AG09309 (cell line): ENCODE measurements around the gene RCAN3.
A peak's percentile ranks its signal among the peaks of the same experiment; 100 is the strongest.
"Not testable (repeated sequence)": the region's sequence is repeated elsewhere in the genome, so short reads cannot be mapped to it uniquely, and the experiment has no call there.

Source experiments
- DNase-seq: peaks from one replicate; pipeline ENCODE4 v3.0.0-alpha.2; 2010; ENCODE audit warnings: low read depth
- H3K4me3 ChIP-seq: 2 replicates; pipeline ENCODE4 v1.5.1; 2011; ENCODE audit warnings: mild to moderate bottlenecking, low read depth, low read length, moderate library complexity; ENCODE audit not compliant: control insufficient read depth
- TF ChIP-seq, protein P1 (sequence below): IDR thresholded peaks from 2 replicates; pipeline ENCODE4 v1.5.1; 2011; ENCODE audit warnings: mild to moderate bottlenecking, low read depth, low read length, inconsistent platforms; ENCODE audit not compliant: insufficient read depth, control insufficient read depth; ENCODE audit errors: missing control alignments

RCAN3 gene

GRCh38 chr1:24502709-24503058, at the start of gene RCAN3:
RCAN3 (plus strand) TSS chr1:24502836; CDS start chr1:24514373, 11,537 bp downstream.
- H3K4me3 ChIP-seq, result peak within 1 kb of the TSS; percentile 55
- TF ChIP-seq, protein P1, sequence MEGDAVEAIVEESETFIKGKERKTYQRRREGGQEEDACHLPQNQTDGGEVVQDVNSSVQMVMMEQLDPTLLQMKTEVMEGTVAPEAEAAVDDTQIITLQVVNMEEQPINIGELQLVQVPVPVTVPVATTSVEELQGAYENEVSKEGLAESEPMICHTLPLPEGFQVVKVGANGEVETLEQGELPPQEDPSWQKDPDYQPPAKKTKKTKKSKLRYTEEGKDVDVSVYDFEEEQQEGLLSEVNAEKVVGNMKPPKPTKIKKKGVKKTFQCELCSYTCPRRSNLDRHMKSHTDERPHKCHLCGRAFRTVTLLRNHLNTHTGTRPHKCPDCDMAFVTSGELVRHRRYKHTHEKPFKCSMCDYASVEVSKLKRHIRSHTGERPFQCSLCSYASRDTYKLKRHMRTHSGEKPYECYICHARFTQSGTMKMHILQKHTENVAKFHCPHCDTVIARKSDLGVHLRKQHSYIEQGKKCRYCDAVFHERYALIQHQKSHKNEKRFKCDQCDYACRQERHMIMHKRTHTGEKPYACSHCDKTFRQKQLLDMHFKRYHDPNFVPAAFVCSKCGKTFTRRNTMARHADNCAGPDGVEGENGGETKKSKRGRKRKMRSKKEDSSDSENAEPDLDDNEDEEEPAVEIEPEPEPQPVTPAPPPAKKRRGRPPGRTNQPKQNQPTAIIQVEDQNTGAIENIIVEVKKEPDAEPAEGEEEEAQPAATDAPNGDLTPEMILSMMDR, result no peak
- peak; percentile 20 for DNase-seq

- TF ChIP-seq, protein P1, result no peak
- DNase-seq, result no peak
- H3K4me3 ChIP-seq, result no peak overlapping the region
Measured at GRCh38 chr1:24452922-24453485, 49.6 kb upstream of the RCAN3 start.

- no peak for DNase-seq
- H3K4me3 ChIP-seq, result no peak overlapping the region
- TF ChIP-seq, protein P1, result no peak
Measured at GRCh38 chr1:24454673-24455072, 48.0 kb upstream of the RCAN3 start.

DNA sequence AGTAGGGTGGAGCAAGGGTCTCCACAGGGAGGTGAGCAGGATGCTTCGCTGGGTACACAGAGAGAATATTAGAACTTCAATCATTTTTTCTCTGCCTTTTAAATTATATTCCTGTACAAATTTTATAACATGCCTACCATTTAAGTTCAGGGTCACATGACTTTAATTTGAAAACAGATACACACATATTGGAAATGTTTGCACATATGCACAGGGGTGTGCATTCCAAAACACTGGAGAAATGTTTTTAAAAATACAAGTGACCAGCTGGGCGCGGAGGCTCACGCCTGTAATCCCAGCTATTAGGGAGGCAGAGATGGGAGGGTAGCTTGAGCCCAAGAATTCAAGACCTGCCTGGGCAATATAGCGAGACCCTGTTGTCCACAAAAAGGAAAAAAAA, 47.4 kb upstream of the RCAN3 start:
- TF ChIP-seq, protein P1, result no peak
- no peak for DNase-seq
- H3K4me3 ChIP-seq, result no peak overlapping the region

DNA sequence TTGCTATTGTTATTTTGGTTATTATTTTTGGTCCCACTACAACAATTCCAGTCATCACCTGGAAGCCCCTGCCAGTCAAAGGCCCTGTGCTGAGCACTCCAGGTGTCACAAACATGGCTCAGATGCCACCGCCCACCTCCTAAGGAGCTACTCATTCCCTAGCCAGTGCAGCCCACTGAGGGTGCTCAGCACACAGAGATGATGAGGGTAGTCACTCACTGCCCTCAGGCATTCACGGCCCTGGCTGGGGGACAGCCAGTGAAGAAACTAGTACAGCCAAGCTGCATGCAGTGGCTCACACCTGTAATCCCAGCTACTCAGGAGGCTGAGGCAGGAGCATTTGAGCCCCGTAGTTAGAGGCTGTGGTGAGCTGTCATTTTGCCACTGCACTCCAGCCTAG, 44.8 kb upstream of the RCAN3 start:
- H3K4me3 ChIP-seq, result no peak overlapping the region
- TF ChIP-seq, protein P1, result no peak
- DNase-seq, result no peak

DNA sequence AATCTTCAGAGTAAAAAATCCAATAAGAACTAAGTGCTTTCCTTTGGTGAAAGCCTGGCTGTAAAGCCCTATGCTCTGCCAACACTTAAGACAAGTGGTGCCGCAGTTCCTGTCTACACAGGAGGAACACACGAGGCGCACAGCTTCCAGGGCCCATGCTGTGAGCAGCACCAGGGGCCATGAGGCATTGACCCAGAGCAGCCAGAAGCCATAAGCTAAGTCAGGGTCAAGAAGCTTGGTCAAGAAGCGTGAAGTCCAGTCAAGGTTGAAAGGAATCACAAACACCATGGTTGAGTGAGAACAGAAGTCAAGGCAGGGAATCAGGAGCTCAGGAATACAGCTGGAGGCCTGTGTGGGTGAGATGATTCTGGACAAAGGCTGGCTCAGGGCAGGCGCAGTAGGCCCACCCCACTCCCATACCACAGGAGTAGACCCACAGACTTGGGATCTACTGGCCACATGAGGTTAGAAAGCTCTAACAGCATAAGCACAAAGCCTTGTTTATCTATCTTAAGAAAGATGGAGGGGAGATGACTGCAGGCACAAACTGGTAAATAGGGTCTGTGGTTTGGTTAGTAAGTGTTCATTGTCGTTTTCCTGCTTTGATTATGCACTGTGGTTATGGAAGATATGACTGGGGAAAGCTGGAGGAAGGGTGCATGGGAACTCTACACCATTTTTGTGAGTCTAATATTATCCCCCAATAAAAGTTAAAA, 42.9 kb upstream of the RCAN3 start:
- H3K4me3 ChIP-seq, result no peak overlapping the region
- no peak for DNase-seq
- TF ChIP-seq, protein P1, result no peak

DNA sequence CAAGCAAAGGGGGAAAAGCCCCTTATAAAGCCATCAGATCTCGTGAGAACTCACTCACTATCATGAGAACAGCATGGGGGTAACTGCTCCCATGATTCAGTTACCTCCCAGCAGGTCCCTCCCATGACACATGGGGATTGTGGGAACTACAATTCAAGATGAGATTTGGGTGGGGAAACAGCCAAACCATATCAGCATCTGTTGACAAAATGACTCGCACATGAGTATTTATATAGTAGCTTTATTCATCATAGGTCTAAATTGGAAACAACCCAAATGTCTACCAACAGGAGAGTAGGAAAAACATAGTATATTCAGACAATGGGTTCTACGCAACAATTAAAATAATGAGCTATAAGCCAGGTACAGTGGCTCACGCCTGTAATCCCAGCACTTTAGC, 40.5 kb upstream of the RCAN3 start:
- not testable (repeated sequence) for H3K4me3 ChIP-seq, DNase-seq
